AG04450 (cell line): ENCODE results near the gene POLR2J3. TPM values are rescaled to one million over a fixed set of nuclear protein-coding genes. Genes with fewer than 3 reads are reported as not detected.
"Not testable (repeated sequence)": the region's sequence is repeated elsewhere in the genome, so short reads cannot be mapped to it uniquely, and the experiment has no call there.

Experiments used
- CTCF ChIA-PET: fragments of 300-600, 350-600 bp; formaldehyde crosslinking; extraction: SDS; loops from one replicate; lab custom pipeline; 2022; ENCODE audit warnings: antibody characterized with exemption, inconsistent platforms; lab: Charles Lee
- POLR2A ChIA-PET: fragments of 350-600 bp; formaldehyde crosslinking; extraction: SDS; loops from one replicate; lab custom pipeline; 2021; ENCODE audit warnings: antibody characterized with exemption, inconsistent platforms; lab: Yijun Ruan, JAX
- DNase-seq: peaks from one replicate; pipeline ENCODE4 v3.0.0-alpha.2; 2011; ENCODE audit warnings: low read depth, low spot score
- H3K27ac ChIP-seq: one replicate; pipeline ENCODE4 v1.5.1; 2012; ENCODE audit warnings: low read depth, low read length, control low read depth
- H3K27me3 ChIP-seq: one replicate; pipeline ENCODE4 v1.6.0; 2012; ENCODE audit warnings: low read length; ENCODE audit not compliant: control insufficient read depth, insufficient read depth
- H3K4me3 ChIP-seq: 2 replicates; pipeline ENCODE4 v1.5.1; 2011; ENCODE audit warnings: mild to moderate bottlenecking, low read depth, low read length, control low read depth
- H3K9me3 ChIP-seq: 2 replicates; pipeline ENCODE4 v1.5.1; 2012; ENCODE audit warnings: low read length; ENCODE audit not compliant: control insufficient read depth, insufficient read depth
- polyA plus RNA-seq: library from polyadenylated mRNA; depleted of rRNA; stranded (reverse); fragments of >200 nt; gene quantifications from 2 replicates; pipeline ENCODE4 v1.2.3, GENCODE V29; 2011

The POLR2J3 gene
- polyA plus RNA-seq, 1 experiment: 59.9 TPM

DNA sequence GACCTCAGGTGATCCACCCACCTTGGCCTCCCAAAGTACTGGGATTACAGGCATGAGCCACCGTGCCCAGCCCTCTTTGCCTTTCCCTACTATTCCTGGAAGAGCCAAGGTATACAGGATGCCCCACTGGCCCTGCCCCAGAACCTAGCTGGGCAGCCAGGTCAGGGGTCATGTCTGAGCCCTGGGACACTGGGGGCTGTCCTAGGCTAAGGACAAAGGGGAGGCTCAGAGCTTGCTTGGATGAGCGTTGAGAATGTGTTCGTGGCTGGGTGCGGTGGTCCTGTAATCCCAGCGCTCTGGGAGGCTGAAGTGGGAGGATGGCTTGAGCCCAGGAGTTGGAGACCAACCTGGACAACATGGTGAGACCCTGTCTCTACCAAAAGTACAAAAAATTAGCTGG is 6.1 kb upstream of the POLR2J3 start:
- H3K27ac ChIP-seq, CTCF ChIA-PET, H3K27me3 ChIP-seq, H3K4me3 ChIP-seq, H3K9me3 ChIP-seq, POLR2A ChIA-PET, DNase-seq: not testable (repeated sequence)

DNA sequence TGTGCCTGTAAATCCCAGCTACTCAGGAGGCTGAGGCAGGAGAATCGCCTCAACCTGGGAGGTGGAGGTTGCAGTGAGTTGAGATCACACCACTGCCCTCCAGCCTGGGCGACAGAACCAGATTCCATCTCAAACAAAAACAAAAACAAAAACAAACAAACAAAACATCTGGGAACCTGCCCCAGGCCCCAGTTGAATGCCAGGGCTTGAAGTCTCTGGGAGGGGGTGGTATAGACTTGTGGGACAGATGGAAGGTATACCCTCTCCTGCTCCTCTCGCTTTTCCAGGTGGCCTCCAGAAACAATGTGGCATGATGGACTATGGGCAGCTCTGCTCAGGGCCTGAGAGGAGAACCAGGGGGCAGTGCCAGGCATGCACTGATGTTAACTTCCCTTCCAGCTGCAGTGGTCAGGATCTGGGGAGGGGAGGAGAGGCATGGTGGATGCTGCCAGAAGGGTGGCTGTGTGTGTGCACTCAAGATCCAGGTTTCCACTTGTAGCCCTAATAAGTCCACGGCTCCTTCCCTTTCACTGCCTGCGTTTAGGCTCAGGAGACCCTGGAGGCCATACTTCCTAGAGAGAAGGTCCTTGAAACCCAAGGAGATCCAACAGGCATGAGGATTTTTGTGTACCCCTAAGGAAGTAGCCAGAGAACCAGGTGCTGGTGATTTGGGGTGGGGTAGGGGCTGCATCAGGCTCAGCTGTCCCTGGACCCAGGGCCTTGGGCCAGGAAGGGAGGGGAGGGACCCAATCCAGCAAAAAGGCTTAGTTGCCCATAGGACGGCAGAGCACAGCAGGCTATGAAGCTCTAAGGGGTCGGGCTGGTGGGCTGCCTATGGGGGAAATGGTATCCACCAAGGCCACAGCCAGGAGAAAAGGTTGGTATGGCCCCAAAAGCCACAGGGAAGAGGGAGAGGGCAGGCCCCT is 5.2 kb upstream of the POLR2J3 start:
- CTCF ChIA-PET, H3K27me3 ChIP-seq, H3K27ac ChIP-seq, H3K9me3 ChIP-seq, POLR2A ChIA-PET, DNase-seq, H3K4me3 ChIP-seq: not testable (repeated sequence)

DNA sequence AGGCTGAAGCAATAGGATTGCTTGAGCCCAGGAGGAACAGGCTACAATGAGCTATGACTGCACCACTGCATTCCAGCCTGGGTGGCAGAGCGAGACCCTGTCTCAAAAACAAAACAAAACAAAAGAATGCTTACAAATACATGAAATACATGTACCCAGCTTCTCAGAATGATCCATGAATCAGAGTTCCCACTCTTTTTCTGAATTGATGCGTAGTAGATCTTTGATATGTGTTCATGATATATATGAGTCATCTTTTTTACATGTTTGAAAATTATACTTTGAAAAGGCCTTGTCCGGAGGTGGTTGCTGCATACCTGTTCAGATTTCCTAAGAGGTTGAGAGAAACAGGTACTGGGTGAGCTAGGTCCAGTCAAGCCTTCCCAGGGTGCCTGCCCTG is 4.0 kb upstream of the POLR2J3 start:
- H3K4me3 ChIP-seq, H3K9me3 ChIP-seq, CTCF ChIA-PET, DNase-seq, H3K27ac ChIP-seq, H3K27me3 ChIP-seq, POLR2A ChIA-PET: not testable (repeated sequence)

DNA sequence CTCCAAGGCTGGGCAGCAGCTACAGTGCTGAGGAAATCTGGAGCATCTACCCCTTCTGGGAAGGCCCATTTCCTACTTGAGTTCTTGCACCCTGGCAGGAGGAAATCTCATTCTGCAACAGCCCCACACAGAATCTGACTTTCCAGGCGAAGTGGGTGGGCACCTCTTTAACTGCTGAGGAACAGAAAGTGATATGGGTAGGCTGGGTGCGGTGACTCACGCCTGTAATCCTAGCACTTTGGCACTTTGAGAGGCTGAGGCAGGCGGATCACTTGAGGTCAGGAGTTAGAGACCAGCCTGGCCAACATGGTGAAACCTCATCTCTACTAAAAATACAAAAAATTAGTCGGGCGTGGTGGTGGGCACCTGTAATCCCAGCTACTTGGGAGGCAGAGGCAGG is 2.2 kb upstream of the POLR2J3 start:
- H3K27ac ChIP-seq, H3K4me3 ChIP-seq, H3K9me3 ChIP-seq, POLR2A ChIA-PET, H3K27me3 ChIP-seq, CTCF ChIA-PET, DNase-seq: not testable (repeated sequence)

DNA sequence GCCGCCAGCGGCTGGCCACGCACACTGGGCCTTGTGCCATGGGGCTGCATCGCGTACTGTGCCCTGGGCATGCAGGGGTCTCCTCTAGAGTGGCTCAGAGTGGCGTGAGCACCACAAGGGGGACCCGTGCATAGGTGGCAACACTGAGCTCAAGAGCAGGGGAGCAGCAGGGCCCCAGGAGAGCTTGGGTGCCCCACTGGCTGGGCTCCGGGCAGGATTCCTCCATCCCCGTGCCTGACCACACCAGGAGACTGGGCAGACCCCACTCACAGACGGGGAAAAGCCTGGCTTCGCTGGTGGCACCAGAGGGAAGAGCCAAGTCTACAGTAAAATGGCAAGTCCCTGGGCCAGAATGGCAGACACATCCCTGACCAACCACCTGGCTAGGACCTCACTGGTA is 3.8 kb downstream of the POLR2J3 start:
- POLR2A ChIA-PET, H3K27ac ChIP-seq, H3K4me3 ChIP-seq, H3K9me3 ChIP-seq, CTCF ChIA-PET, H3K27me3 ChIP-seq, DNase-seq: not testable (repeated sequence)

DNA sequence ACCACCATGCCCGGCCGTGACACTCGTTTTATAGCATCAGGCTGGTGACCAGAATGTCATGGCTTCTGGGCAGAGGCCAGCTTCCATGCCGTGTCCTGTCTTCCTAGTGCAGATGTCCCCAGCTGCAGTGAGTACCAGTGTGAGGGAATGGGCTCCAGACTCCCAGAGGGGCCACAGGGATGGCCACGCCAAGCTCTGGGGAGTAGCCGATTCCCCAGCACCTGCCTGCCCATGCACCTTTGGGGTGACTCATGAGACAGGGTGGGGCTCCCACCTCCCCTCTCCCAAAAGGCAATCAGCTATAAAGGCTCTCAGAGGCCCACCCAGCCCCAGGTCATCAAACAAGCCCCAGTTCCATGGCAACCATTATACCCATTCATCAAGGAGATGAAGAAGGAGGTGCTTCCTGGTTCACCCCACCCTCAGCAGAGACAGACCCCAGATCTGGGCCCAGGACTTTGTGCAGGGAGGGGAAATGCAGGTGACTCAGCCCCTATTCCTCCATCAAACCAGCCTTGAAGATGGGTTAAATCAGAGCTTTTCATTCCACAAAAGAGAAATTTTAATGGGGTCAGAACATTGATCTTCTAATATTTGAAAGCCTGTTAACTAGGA is 21.5 kb downstream of the POLR2J3 start, which contains the start of gene SPDYE2:
SPDYE2 (plus strand) TSS at position 419 of the 615 bp plus-strand sequence. CDS start 2,030 bp downstream, outside the sequence.
- H3K27ac ChIP-seq, CTCF ChIA-PET, H3K27me3 ChIP-seq, H3K4me3 ChIP-seq, DNase-seq, H3K9me3 ChIP-seq, POLR2A ChIA-PET: not testable (repeated sequence)

GRCh38 chr7:102546353-102546752 is 26.0 kb downstream of the POLR2J3 start:
- POLR2A ChIA-PET, H3K27ac ChIP-seq, H3K9me3 ChIP-seq, H3K4me3 ChIP-seq, H3K27me3 ChIP-seq, CTCF ChIA-PET, DNase-seq: not testable (repeated sequence)

GRCh38 chr7:102545288-102545687 is 27.1 kb downstream of the POLR2J3 start:
- H3K27me3 ChIP-seq, H3K4me3 ChIP-seq, CTCF ChIA-PET, POLR2A ChIA-PET, H3K9me3 ChIP-seq, H3K27ac ChIP-seq, DNase-seq: not testable (repeated sequence)

GRCh38 chr7:102544372-102544771 is 28.0 kb downstream of the POLR2J3 start:
- H3K4me3 ChIP-seq, H3K27me3 ChIP-seq, DNase-seq, H3K9me3 ChIP-seq, POLR2A ChIA-PET, CTCF ChIA-PET, H3K27ac ChIP-seq: not testable (repeated sequence)

DNA sequence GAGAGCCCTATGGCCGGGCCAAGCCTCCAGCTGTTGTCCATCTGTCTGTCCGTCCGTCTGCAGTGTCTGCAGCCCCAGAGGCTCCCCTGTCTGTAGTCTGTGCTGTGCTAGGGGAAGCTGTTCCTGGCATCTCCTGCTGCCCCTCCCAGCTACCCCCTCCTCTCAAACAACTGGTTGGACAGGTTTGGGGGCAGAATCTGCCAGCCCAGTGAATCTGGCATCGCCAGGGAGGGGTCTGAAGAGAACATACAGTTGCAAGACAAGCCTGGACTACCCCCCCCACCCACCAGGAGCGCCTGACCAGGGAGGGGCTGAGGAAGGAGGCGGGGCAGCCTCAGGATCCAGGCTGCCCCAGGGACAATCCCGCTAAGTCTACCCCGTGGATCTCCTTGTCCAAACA is 28.8 kb downstream of the POLR2J3 start, which contains the start of gene UPK3BL2:
UPK3BL2 (minus strand) TSS at position 101 of the 400 bp plus-strand sequence; CDS start at position 41, 60 bp downstream.
- H3K4me3 ChIP-seq, H3K9me3 ChIP-seq, CTCF ChIA-PET, POLR2A ChIA-PET, H3K27me3 ChIP-seq, H3K27ac ChIP-seq, DNase-seq: not testable (repeated sequence)

- not testable (repeated sequence) for H3K9me3 ChIP-seq, DNase-seq
These were observed 29.6 kb downstream of the POLR2J3 start for GRCh38 chr7:102542771-102543170.

DNA sequence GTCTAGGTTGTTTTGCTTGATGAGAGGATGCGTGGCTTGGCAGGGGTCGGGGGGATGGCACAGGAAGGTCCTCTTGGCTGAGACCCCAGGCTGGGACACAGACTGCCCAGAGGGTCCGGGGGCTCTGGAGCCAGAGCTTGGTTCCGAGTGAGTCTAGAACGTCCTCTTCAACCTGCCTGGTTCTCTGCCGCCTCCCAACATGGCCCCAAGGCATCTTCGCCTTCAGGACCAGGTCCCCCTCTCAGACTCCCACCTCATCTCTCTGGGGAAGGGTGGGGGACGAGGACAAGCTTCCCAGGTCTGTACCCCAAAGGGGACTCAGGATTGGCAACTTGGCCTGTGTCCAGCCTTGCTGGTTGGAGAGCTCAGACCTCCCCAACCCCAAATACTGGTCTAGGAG is 30.3 kb downstream of the POLR2J3 start:
- POLR2A ChIA-PET, H3K27me3 ChIP-seq, H3K9me3 ChIP-seq, DNase-seq, CTCF ChIA-PET, H3K4me3 ChIP-seq, H3K27ac ChIP-seq: not testable (repeated sequence)

More at GRCh38 chr7:102542771-102543170, 29.6 kb downstream of the POLR2J3 start:
- H3K27ac ChIP-seq, CTCF ChIA-PET, H3K4me3 ChIP-seq, H3K27me3 ChIP-seq, POLR2A ChIA-PET: not testable (repeated sequence)
